Measurements from ENCODE around the gene GPR37.

- TF ChIP-seq, protein P1, sequence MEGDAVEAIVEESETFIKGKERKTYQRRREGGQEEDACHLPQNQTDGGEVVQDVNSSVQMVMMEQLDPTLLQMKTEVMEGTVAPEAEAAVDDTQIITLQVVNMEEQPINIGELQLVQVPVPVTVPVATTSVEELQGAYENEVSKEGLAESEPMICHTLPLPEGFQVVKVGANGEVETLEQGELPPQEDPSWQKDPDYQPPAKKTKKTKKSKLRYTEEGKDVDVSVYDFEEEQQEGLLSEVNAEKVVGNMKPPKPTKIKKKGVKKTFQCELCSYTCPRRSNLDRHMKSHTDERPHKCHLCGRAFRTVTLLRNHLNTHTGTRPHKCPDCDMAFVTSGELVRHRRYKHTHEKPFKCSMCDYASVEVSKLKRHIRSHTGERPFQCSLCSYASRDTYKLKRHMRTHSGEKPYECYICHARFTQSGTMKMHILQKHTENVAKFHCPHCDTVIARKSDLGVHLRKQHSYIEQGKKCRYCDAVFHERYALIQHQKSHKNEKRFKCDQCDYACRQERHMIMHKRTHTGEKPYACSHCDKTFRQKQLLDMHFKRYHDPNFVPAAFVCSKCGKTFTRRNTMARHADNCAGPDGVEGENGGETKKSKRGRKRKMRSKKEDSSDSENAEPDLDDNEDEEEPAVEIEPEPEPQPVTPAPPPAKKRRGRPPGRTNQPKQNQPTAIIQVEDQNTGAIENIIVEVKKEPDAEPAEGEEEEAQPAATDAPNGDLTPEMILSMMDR (IDR thresholded peaks at IDR 0.05): no peak
- TF ChIP-seq EZH2 (IDR thresholded peaks at IDR 0.05) (peak; percentile 59), EZH2phosphoT487 (IDR thresholded peaks at IDR 0.05) (no peak)
These were observed 1.3 kb downstream of the GPR37 start for GRCh38 chr7:124764051-124764846.

Data from neural progenitor cell (in vitro differentiated cells).